Fibroblast of the aortic adventitia (primary cell): ENCODE measurements around the gene CASP4. TPM values are rescaled to one million over a fixed set of nuclear protein-coding genes. Genes with fewer than 3 reads are reported as not detected.
"Not testable (repeated sequence)": the region's sequence is repeated elsewhere in the genome, so short reads cannot be mapped to it uniquely, and the experiment has no call there.

Experiments used
- DNase-seq: peaks from one replicate; pipeline ENCODE4 v3.0.0-alpha.2; 2010; ENCODE audit warnings: low read depth
- H3K4me3 ChIP-seq: 2 replicates; pipeline ENCODE4 v1.5.1; 2011; ENCODE audit warnings: low read depth, mild to moderate bottlenecking, control low read depth, low read length, moderate library complexity
- total RNA-seq: library from RNA; depleted of rRNA; stranded (reverse); fragments of >200 nt; gene quantifications from 2 replicates; pipeline ENCODE4 v1.2.3, GENCODE V29; 2012; ENCODE audit warnings: low replicate concordance
- TF ChIP-seq, protein P1 (sequence below): IDR thresholded peaks from 2 replicates; pipeline ENCODE4 v1.5.1; 2011; ENCODE audit warnings: mild to moderate bottlenecking, low read length, control low read depth, inconsistent platforms; ENCODE audit not compliant: insufficient read depth

Gene CASP4
- total RNA-seq, 1 donor: 245 TPM

DNA sequence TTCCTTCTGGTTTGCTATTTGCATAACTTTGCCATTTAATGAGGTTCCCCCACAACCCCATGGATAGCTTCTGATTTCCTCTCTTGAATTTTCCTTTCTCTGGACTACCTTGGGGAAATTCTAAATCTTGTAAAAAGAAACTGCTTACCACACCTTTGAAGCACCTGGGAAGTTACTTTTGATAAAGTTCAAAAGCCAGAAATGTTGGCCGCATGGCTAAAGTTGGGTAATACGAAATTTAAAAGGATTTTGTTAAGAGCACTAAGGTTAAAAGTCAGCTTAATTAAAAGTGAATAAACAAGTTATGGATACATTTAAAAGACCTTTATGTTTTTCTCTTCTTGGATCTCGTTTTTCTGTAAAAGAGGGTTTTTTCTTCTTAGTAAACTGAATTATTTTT is 5.5 kb downstream of the CASP4 start:
- no peak for DNase-seq
- H3K4me3 ChIP-seq: no peak overlapping the region
- TF ChIP-seq, protein P1, sequence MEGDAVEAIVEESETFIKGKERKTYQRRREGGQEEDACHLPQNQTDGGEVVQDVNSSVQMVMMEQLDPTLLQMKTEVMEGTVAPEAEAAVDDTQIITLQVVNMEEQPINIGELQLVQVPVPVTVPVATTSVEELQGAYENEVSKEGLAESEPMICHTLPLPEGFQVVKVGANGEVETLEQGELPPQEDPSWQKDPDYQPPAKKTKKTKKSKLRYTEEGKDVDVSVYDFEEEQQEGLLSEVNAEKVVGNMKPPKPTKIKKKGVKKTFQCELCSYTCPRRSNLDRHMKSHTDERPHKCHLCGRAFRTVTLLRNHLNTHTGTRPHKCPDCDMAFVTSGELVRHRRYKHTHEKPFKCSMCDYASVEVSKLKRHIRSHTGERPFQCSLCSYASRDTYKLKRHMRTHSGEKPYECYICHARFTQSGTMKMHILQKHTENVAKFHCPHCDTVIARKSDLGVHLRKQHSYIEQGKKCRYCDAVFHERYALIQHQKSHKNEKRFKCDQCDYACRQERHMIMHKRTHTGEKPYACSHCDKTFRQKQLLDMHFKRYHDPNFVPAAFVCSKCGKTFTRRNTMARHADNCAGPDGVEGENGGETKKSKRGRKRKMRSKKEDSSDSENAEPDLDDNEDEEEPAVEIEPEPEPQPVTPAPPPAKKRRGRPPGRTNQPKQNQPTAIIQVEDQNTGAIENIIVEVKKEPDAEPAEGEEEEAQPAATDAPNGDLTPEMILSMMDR: no peak

DNA sequence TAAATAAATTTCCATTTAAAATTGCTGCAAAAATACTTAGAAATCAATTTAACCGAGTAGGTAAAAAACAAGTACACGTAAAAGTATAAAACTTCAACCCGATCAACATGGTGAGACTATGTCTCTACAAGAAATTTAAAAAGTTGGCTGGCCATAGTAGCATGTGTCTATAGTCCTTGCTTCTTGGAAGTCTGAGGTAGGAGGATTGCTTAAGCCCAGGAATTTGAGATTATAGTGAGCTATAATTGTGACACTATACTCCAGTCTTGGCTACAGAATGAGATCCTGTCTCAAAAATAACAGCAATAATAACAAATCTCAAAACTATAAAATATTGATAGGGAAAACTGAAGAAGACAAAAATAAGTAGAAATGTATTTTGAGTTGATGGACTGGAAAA is 11.1 kb downstream of the CASP4 start:
- H3K4me3 ChIP-seq: no peak overlapping the region
- TF ChIP-seq, protein P1: no peak
- peak; percentile 35 for DNase-seq

DNA sequence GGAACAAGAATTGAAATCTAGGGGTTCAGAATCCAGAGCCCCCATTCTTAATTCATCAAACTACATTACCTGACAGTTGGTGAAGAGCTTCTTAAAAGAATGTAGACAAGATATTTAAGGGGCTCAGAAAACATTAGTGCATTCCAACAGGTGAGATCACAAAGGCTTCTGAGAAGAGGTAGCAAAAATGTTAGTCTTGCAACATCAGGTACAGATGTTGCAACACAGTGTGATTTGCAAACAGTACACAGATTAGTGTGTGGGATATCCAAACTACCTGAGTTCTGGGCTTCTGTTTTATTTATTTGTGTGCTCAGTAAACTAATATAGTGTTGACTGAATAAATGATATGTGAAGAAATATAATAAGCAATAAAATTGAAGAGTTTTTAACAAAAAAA is 11.8 kb downstream of the CASP4 start:
- DNase-seq: no peak
- TF ChIP-seq, protein P1: no peak
- no peak overlapping the region for H3K4me3 ChIP-seq

DNA sequence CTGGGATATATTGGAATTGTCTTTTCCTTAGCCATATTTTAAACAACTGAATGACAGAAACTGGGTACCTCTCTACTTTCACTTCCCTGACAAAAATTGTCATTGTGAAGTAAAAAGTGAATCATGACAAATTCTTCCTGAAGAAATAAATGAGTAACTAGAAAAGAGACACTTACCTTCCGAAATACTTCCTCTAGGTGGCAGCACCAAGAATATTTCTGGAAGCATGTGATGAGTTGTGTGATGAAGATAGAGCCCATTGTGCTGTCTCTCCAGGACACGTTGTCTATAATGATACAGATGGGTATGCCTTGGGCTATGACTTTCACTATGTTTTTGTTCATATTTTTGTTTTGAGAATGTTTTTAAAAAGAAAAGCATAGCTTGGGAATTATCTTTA is 21.5 kb downstream of the CASP4 start:
- peak; percentile 61 for DNase-seq
- H3K4me3 ChIP-seq: no peak overlapping the region
- TF ChIP-seq, protein P1: peak; percentile 44

DNA sequence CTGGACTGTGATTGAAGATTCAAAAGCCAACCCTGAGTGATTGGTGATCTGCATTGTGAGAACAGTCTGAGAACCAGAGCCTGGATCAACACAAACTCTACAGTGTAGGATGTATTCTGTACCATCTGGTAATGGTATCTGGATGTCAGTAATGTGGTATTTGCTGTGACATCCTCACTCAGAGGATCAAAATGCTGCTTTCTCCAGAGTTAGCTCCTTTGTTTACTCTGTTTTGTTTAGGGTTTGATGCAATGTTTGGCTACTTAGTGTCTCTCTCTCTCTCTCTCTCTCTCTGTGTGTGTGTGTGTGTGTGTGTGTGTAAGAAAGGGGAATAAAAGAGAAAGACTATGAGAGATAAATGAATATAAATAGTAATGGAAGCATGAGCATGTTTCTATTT is 24.3 kb downstream of the CASP4 start:
- no peak overlapping the region for H3K4me3 ChIP-seq
- DNase-seq: no peak
- TF ChIP-seq, protein P1: no peak

DNA sequence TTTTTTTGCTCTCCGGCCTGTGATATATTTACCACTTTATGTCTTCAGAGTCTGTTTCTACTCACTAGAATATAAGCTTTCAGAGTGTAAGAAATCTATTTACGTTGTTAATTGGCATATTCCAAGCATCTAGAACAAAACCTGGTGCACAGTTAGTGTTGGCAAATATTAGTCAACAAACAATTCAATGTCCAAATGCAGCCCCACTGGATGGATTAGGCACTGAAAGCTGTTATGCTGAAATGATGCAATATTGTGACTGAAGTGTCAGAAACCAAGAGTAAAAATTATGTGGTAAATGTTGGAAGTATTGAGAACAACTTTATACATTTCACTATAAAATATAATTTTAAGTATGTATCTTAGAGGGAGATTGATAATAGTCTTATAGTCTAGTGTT is 24.8 kb downstream of the CASP4 start:
- H3K4me3 ChIP-seq: no peak overlapping the region
- DNase-seq: no peak
- TF ChIP-seq, protein P1: no peak

DNA sequence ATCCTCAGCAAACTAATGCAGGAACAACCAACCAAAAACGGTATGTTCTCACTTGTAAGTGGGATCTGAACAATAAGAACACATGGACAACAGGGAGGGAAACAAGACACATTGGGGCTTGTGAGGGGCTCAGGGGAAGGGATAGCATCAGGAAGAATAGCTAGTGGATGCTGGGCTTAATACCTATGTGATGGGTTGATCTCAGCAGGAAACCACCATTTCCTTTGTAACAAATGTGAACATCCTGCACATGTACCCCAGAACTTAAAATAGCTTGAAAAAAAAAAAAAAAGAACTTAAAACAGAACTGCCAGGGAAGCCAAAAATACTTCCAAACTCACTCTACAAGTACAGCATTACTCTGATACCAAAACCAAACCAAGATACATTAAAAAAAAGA is 33.8 kb downstream of the CASP4 start:
- H3K4me3 ChIP-seq: no peak overlapping the region
- no peak for DNase-seq
- TF ChIP-seq, protein P1: no peak

DNA sequence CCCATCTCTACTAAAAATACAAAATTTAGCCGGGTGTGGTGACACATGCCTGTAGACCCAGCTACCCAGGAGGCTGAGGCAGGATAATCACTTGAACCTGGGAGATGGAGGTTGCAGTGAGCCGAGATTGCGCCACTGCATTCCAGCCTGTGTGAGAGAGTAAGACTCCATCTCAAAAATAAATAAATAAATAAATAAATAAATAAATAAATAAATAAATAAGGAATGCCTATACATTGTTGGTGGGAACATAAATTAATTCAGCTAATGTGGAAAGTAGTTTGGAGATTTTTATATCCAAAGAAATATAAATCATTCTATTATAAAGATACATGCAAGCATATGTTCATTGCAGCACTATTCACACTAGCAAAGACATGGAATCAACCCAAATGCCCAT is 34.3 kb downstream of the CASP4 start:
- not testable (repeated sequence) for H3K4me3 ChIP-seq, DNase-seq
